K562 (cell line): Measurements from ENCODE around the gene FOXA3. TPM values are rescaled to one million over a fixed set of nuclear protein-coding genes. Genes with fewer than 3 reads are reported as not detected.

Experiments used
- ARID4B ChIP-seq: sonication (generic); formaldehyde crosslinking; IDR thresholded peaks from 2 replicates; pipeline ENCODE4 v1.8.0; 2022; ENCODE audit warnings: mild to moderate bottlenecking, missing genetic modification reagents
- ATF4 ChIP-seq: fragments of 450-650 bp; formaldehyde crosslinking; IDR thresholded peaks from 2 replicates; pipeline ENCODE4 v1.4.0; 2022; ENCODE audit warnings: mild to moderate bottlenecking, moderate library complexity
- BDP1 ChIP-seq: IDR thresholded peaks from 3 replicates; pipeline ENCODE4 v1.6.1; 2011; ENCODE audit not compliant: insufficient read length, insufficient read depth
- CCAR2 ChIP-seq: fragments of 200-400 bp; formaldehyde crosslinking; IDR thresholded peaks from 2 replicates; pipeline ENCODE4 v1.6.1; 2017; ENCODE audit warnings: mild to moderate bottlenecking, low read depth, low read length
- CEBPG ChIP-seq, 3 experiments: fragments of 200-800 bp in 1 of 3; sonication (Bioruptor generic) in 1 of 3; sonication (generic) in 1 of 3; formaldehyde crosslinking in 1 of 3; IDR thresholded peaks in 2 of 3; conservative IDR thresholded peaks in 1 of 3; 2 replicates each; pipeline versions ENCODE4 v1.6.1 to v1.8.0; 2016 to 2022; ENCODE audit warnings: missing compliant biosample characterization in 2 of 3, missing genetic modification characterization in 2 of 3, mild to moderate bottlenecking in 1 of 3, missing genetic modification reagents in 1 of 3
- E4F1 ChIP-seq: fragments of 250-450 bp; sonication (Bioruptor Pico); IDR thresholded peaks from 2 replicates; pipeline ENCODE4 v1.5.0; 2021; ENCODE audit warnings: mild to moderate bottlenecking, borderline replicate concordance
- ELF2 ChIP-seq: fragments of 250-450 bp; sonication (Bioruptor Pico); IDR thresholded peaks from 2 replicates; pipeline ENCODE4 v1.5.0; 2021; ENCODE audit warnings: mild to moderate bottlenecking
- HLTF ChIP-seq: fragments of 450-650 bp; IDR thresholded peaks from 2 replicates; pipeline ENCODE4 v1.6.1; 2016
- KDM2B ChIP-seq: fragments of 250-450 bp; sonication (Bioruptor Pico); IDR thresholded peaks from 2 replicates; pipeline ENCODE4 v1.8.0; 2021; ENCODE audit warnings: mild to moderate bottlenecking, moderate library complexity
- KDM5B ChIP-seq: fragments of 200-600 bp; sonication (generic); IDR thresholded peaks from 2 replicates; pipeline ENCODE4 v1.6.1; 2012; ENCODE audit warnings: low read depth, mild to moderate bottlenecking, moderate library complexity, low read length, control low read depth, inconsistent platforms; ENCODE audit not compliant: insufficient replicate concordance
- NR2C2 ChIP-seq, 2 experiments: fragments of 200-800 bp in 1 of 2; sonication (Bioruptor generic) in 1 of 2; sonication (generic) in 1 of 2; formaldehyde crosslinking in 1 of 2; IDR thresholded peaks; 2 replicates each; pipeline versions ENCODE4 v1.6.1 to v1.8.0; 2016 to 2022; ENCODE audit warnings: mild to moderate bottlenecking in 1 of 2, missing compliant biosample characterization in 1 of 2, missing genetic modification characterization in 1 of 2, missing genetic modification reagents in 1 of 2
- PCBP2 ChIP-seq: fragments of 200-400 bp; formaldehyde crosslinking; IDR thresholded peaks from 2 replicates; pipeline ENCODE4 v1.6.1; 2018; ENCODE audit warnings: low read length, low read depth, mild to moderate bottlenecking, moderate library complexity; ENCODE audit not compliant: poor library complexity, severe bottlenecking
- PHTF2 ChIP-seq: fragments of 250-450 bp; sonication (Bioruptor Pico); IDR thresholded peaks from 2 replicates; pipeline ENCODE4 v1.5.0; 2021; ENCODE audit warnings: mild to moderate bottlenecking
- SMARCB1 ChIP-seq: IDR thresholded peaks from 2 replicates; pipeline ENCODE4 v1.6.1; 2011; ENCODE audit warnings: improper control_type of control experiment, low read depth; ENCODE audit not compliant: insufficient read length
- ZNF232 ChIP-seq: sonication (generic); formaldehyde crosslinking; IDR thresholded peaks from 2 replicates; pipeline ENCODE4 v1.8.0; 2022; ENCODE audit warnings: mild to moderate bottlenecking, missing genetic modification reagents
- ZNF282 ChIP-seq: sonication (generic); formaldehyde crosslinking; IDR thresholded peaks from 2 replicates; pipeline ENCODE4 v1.8.1; 2023; ENCODE audit warnings: missing genetic modification reagents
- ZNF449 ChIP-seq: fragments of 250-450 bp; sonication (Bioruptor Pico); IDR thresholded peaks from 2 replicates; pipeline ENCODE4 v1.8.0; 2022; ENCODE audit warnings: moderate library complexity, mild to moderate bottlenecking, inconsistent platforms
- polyA plus RNA-seq, 8 experiments: library from polyadenylated mRNA; depleted of rRNA in 4 of 8; stranded (reverse) in 5 of 8; unstranded in 3 of 8; fragments of >200 nt; fragmentation: Nextera tagmentation in 2 of 8; fragmentation: Illumina TruSeq in 1 of 8; extraction: Ambion mirVana in 2 of 8; extraction: Trizol in 1 of 8; gene quantifications; 2 replicates each; pipeline versions ENCODE4 v1.2.1 to v1.2.3, GENCODE V29; 2011 to 2014; ENCODE audit warnings: inconsistent platforms in 1 of 8, missing spikeins in 1 of 8
- total RNA-seq, 7 experiments: library from RNA; depleted of rRNA in 6 of 7; stranded (reverse); fragments of >200 nt in 6 of 7; fragmentation: Illumina TruSeq in 2 of 7; extraction: Trizol in 2 of 7; gene quantifications; 2 replicates each; pipeline versions ENCODE4 v1.2.1 to v1.2.3, GENCODE V29; 2011 to 2021; ENCODE audit warnings: low replicate concordance in 1 of 7

Gene FOXA3
- total and polyA plus RNA-seq, 9 of the 15 experiments (the other 6 are each of a cell fraction or from before 2014, with no cell fraction given): 1.3 to 15.5 (median 4.7) TPM

- TF ChIP-seq PCBP2: no peak
- TF ChIP-seq ZNF232: peak; percentile 79; the same call in 1 of the 2 replicates
- TF ChIP-seq E4F1: no peak
- no peak for TF ChIP-seq CCAR2
- no peak for TF ChIP-seq CEBPG (CRISPR knock-in tag; IDR thresholded peaks at IDR 0.05)
- TF ChIP-seq CEBPG (tag; conservative IDR thresholded peaks at IDR 0.05 in 1 of 2, IDR thresholded peaks at IDR 0.05 in 1 of 2): no peak
- TF ChIP-seq HLTF: no peak
- TF ChIP-seq SMARCB1: no peak
- no peak for TF ChIP-seq BDP1
- no peak for TF ChIP-seq KDM2B (CRISPR knock-in tag)
- no peak for TF ChIP-seq ELF2 (CRISPR knock-in tag)
- TF ChIP-seq ZNF449 (CRISPR knock-in tag): no peak
- no peak for TF ChIP-seq ATF4 (CRISPR knock-in tag)
- no peak for TF ChIP-seq NR2C2 (CRISPR knock-in tag; IDR thresholded peaks at IDR 0.05)
- peak; percentile 69; the same call in 1 of the 2 replicates for TF ChIP-seq NR2C2 (tag; IDR thresholded peaks at IDR 0.05)
- no peak for TF ChIP-seq ZNF282 (CRISPR knock-in tag)
- TF ChIP-seq KDM5B: peak; percentile 67
- peak; percentile 11; the same call in 1 of the 2 replicates for TF ChIP-seq PHTF2
- peak; percentile 50; the same call in 1 of the 2 replicates for TF ChIP-seq ARID4B (CRISPR knock-in tag)
Measured at GRCh38 chr19:45886427-45887199, 22.5 kb downstream of the FOXA3 start (continued).
